Measurements from ENCODE around the gene TUFT1.

TUFT1 gene

GRCh38 chr1:151574575-151575529, 34.7 kb downstream of the TUFT1 start:
- Histone ChIP-seq H3K4me3 (ENCODE audit: insufficient read depth, low read depth, low read length, poor library complexity, severe bottlenecking) (no peak overlapping the region), H3K36me3 (ENCODE audit: control insufficient read depth, insufficient read depth, low read length) (no peaks in the 10 kb centered on the region), H3K27me3 (replicated peaks; ENCODE audit: control insufficient read depth, insufficient read depth, low read length, poor library complexity, severe bottlenecking) (no peaks in the 10 kb centered on the region), H3K9me3 (ENCODE audit: control insufficient read depth, low read length) (no peaks in the 10 kb centered on the region), H3K4me1 (ENCODE audit: control insufficient read depth, insufficient read depth, low read length, poor library complexity, severe bottlenecking) (no peaks in the 10 kb centered on the region), H3K27ac (ENCODE audit: insufficient read depth, low read length, poor library complexity, severe bottlenecking) (no peak overlapping the region)
- DNase-seq = no peak

DNA sequence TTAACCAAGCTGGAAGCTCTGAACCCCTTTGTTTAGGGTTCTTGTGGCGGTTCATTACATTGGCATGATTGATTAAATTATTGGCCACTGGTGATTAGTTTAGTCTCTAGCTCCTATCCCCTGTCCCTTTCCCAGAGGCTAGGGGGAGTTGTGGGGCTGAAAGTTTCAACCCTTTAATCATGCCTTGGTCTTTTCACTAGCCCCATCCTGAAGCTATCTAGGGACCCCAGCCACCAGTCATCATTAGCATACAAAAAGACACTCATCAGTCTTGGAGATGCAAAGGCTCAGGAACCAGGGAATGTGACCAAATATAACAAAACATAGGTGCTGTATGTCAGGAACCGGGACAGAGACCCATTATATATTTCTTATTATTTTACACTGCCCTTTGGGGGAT, 37.1 kb downstream of the TUFT1 start:
- H3K27me3 ChIP-seq (replicated peaks; ENCODE audit: control insufficient read depth, insufficient read depth, low read length, poor library complexity, severe bottlenecking) = no peaks in the 10 kb centered on the region
- DNase-seq = no peak
- no peaks in the 10 kb centered on the region for H3K4me1 ChIP-seq (ENCODE audit: control insufficient read depth, insufficient read depth, low read length, poor library complexity, severe bottlenecking)
- H3K4me3 ChIP-seq (ENCODE audit: insufficient read depth, low read depth, low read length, poor library complexity, severe bottlenecking) = no peak overlapping the region
- H3K36me3 ChIP-seq (ENCODE audit: control insufficient read depth, insufficient read depth, low read length) = no peaks in the 10 kb centered on the region
- H3K9me3 ChIP-seq (ENCODE audit: control insufficient read depth, low read length) = no peaks in the 10 kb centered on the region
- H3K27ac ChIP-seq (ENCODE audit: insufficient read depth, low read length, poor library complexity, severe bottlenecking) = no peak overlapping the region

- Histone ChIP-seq H3K4me3 (ENCODE audit: insufficient read depth, low read depth, low read length, poor library complexity, severe bottlenecking) (no peak overlapping the region), H3K36me3 (ENCODE audit: control insufficient read depth, insufficient read depth, low read length) (no peaks in the 10 kb centered on the region)
- no peak for DNase-seq
These were observed 38.8 kb downstream of the TUFT1 start for GRCh38 chr1:151578941-151579340.

DNA sequence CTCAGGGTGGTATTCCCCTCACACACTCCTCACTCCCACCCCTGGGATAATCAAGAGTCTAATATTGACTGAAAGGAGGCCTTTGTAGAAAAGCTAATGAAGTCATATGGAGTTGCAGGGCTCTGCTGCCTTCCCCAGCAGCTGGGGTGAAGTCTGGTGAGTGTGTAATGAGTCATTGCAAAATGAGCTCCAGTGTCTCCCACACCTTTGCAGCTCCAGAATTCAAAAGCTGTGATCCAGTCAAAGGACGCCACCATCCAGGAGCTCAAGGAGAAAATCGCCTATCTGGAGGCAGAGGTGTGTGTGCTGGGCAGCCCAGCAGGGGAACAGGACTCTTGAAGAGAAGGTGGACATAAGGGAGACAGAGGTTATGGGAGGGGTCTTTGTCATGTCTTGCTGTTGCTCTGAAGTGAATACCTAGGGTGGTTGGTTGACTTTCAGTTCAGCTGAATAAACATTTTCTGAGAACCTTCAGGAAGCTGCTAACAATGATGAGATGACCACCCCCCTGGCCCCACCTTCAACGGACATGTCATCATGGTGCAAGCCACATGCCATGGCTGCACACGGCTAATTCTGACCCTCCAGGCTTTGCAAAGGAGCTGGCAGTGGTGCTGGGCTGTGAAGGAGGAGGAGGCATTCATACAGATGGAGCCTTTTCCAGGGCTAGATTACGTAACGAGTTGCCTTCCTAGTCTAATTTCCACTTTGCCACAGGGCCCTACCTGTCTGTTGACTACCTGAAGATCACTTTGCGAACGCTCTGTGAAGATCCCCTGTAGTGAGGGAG, 39.5 kb downstream of the TUFT1 start:
- no peak overlapping the region for H3K4me3 ChIP-seq (ENCODE audit: insufficient read depth, low read depth, low read length, poor library complexity, severe bottlenecking)
- no peaks in the 10 kb centered on the region for H3K27me3 ChIP-seq (replicated peaks; ENCODE audit: control insufficient read depth, insufficient read depth, low read length, poor library complexity, severe bottlenecking)
- no peaks in the 10 kb centered on the region for H3K9me3 ChIP-seq (ENCODE audit: control insufficient read depth, low read length)
- no peaks in the 10 kb centered on the region for H3K36me3 ChIP-seq (ENCODE audit: control insufficient read depth, insufficient read depth, low read length)
- no peak for DNase-seq
- H3K4me1 ChIP-seq (ENCODE audit: control insufficient read depth, insufficient read depth, low read length, poor library complexity, severe bottlenecking) = no peaks in the 10 kb centered on the region
- no peak overlapping the region for H3K27ac ChIP-seq (ENCODE audit: insufficient read depth, low read length, poor library complexity, severe bottlenecking)

More at GRCh38 chr1:151578941-151579340, 38.8 kb downstream of the TUFT1 start:
- Histone ChIP-seq H3K27me3 (replicated peaks; ENCODE audit: control insufficient read depth, insufficient read depth, low read length, poor library complexity, severe bottlenecking) (no peaks in the 10 kb centered on the region), H3K27ac (ENCODE audit: insufficient read depth, low read length, poor library complexity, severe bottlenecking) (no peak overlapping the region), H3K9me3 (ENCODE audit: control insufficient read depth, low read length) (no peaks in the 10 kb centered on the region), H3K4me1 (ENCODE audit: control insufficient read depth, insufficient read depth, low read length, poor library complexity, severe bottlenecking) (no peaks in the 10 kb centered on the region)

DNA sequence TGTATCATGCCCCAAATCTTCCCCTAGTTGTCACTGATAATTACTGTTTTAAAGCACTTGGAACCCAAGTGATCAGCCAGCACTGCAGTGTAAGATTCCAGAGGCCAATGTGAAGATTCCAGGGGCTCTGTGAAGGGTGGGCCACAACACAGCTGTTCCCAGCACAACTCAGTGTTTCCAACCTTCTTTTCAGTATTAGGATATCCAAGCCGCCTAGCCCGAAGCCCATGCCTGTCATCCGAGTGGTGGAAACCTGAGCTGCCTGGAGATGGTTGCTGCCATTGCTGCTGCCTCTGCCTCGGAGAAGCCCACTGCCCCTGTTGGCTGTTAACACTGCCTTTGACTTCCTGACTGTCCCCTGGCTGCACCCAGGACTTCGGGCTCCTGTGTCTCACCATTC, 41.3 kb downstream of the TUFT1 start:
- H3K4me1 ChIP-seq (ENCODE audit: control insufficient read depth, insufficient read depth, low read length, poor library complexity, severe bottlenecking) = no peaks in the 10 kb centered on the region
- H3K27ac ChIP-seq (ENCODE audit: insufficient read depth, low read length, poor library complexity, severe bottlenecking) = no peak overlapping the region
- no peaks in the 10 kb centered on the region for H3K36me3 ChIP-seq (ENCODE audit: control insufficient read depth, insufficient read depth, low read length)
- H3K27me3 ChIP-seq (replicated peaks; ENCODE audit: control insufficient read depth, insufficient read depth, low read length, poor library complexity, severe bottlenecking) = no peaks in the 10 kb centered on the region
- DNase-seq = no peak
- no peaks in the 10 kb centered on the region for H3K9me3 ChIP-seq (ENCODE audit: control insufficient read depth, low read length)
- H3K4me3 ChIP-seq (ENCODE audit: insufficient read depth, low read depth, low read length, poor library complexity, severe bottlenecking) = no peak overlapping the region

- no peaks in the 10 kb centered on the region for H3K9me3 ChIP-seq (ENCODE audit: control insufficient read depth, low read length)
- no peak overlapping the region for H3K4me3 ChIP-seq (ENCODE audit: insufficient read depth, low read depth, low read length, poor library complexity, severe bottlenecking)
- DNase-seq = no peak
- H3K27me3 ChIP-seq (replicated peaks; ENCODE audit: control insufficient read depth, insufficient read depth, low read length, poor library complexity, severe bottlenecking) = no peaks in the 10 kb centered on the region
- H3K4me1 ChIP-seq (ENCODE audit: control insufficient read depth, insufficient read depth, low read length, poor library complexity, severe bottlenecking) = no peaks in the 10 kb centered on the region
- H3K27ac ChIP-seq (ENCODE audit: insufficient read depth, low read length, poor library complexity, severe bottlenecking) = no peak overlapping the region
- H3K36me3 ChIP-seq (ENCODE audit: control insufficient read depth, insufficient read depth, low read length) = no peaks in the 10 kb centered on the region
These were observed 41.8 kb downstream of the TUFT1 start for GRCh38 chr1:151581921-151582320.

- Histone ChIP-seq H3K4me1 (ENCODE audit: control insufficient read depth, insufficient read depth, low read length, poor library complexity, severe bottlenecking) (no peaks in the 10 kb centered on the region), H3K27ac (ENCODE audit: insufficient read depth, low read length, poor library complexity, severe bottlenecking) (no peak overlapping the region), H3K9me3 (ENCODE audit: control insufficient read depth, low read length) (no peaks in the 10 kb centered on the region), H3K27me3 (replicated peaks; ENCODE audit: control insufficient read depth, insufficient read depth, low read length, poor library complexity, severe bottlenecking) (no peaks in the 10 kb centered on the region), H3K36me3 (ENCODE audit: control insufficient read depth, insufficient read depth, low read length) (no peaks in the 10 kb centered on the region), H3K4me3 (ENCODE audit: insufficient read depth, low read depth, low read length, poor library complexity, severe bottlenecking) (no peak overlapping the region)
- DNase-seq = no peak
These were observed 43.7 kb downstream of the TUFT1 start for GRCh38 chr1:151583796-151584195.

- no peaks in the 10 kb centered on the region for H3K4me1 ChIP-seq (ENCODE audit: control insufficient read depth, insufficient read depth, low read length, poor library complexity, severe bottlenecking)
- no peak overlapping the region for H3K27ac ChIP-seq (ENCODE audit: insufficient read depth, low read length, poor library complexity, severe bottlenecking)
- H3K27me3 ChIP-seq (replicated peaks; ENCODE audit: control insufficient read depth, insufficient read depth, low read length, poor library complexity, severe bottlenecking) = no peaks in the 10 kb centered on the region
- no peak overlapping the region for H3K4me3 ChIP-seq (ENCODE audit: insufficient read depth, low read depth, low read length, poor library complexity, severe bottlenecking)
- DNase-seq = no peak
- H3K36me3 ChIP-seq (ENCODE audit: control insufficient read depth, insufficient read depth, low read length) = no peaks in the 10 kb centered on the region
- no peaks in the 10 kb centered on the region for H3K9me3 ChIP-seq (ENCODE audit: control insufficient read depth, low read length)
These were observed 44.2 kb downstream of the TUFT1 start for GRCh38 chr1:151584278-151584677.

DNA sequence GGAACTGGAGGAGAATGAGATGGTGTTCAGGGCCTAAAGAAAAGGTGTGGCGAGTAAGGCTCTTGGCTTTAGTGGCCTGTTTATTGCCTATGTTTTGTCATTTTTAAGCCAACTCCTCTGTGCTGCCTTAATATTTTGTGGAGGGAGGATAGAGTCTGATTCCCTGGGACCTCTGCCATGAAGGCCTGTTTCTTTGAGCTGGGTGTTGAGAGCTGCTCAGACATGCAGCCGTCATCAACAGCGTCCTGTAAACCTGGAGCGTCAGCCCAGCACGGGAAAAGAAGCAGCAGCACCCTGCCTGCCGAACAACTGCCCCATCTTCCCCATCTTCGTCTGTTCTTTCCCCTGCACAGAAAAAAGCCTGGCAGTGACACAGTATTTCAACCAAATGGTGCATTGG, 44.7 kb downstream of the TUFT1 start:
- Histone ChIP-seq H3K27me3 (replicated peaks; ENCODE audit: control insufficient read depth, insufficient read depth, low read length, poor library complexity, severe bottlenecking) (no peaks in the 10 kb centered on the region), H3K36me3 (ENCODE audit: control insufficient read depth, insufficient read depth, low read length) (no peaks in the 10 kb centered on the region), H3K4me1 (ENCODE audit: control insufficient read depth, insufficient read depth, low read length, poor library complexity, severe bottlenecking) (no peaks in the 10 kb centered on the region), H3K9me3 (ENCODE audit: control insufficient read depth, low read length) (no peaks in the 10 kb centered on the region), H3K27ac (ENCODE audit: insufficient read depth, low read length, poor library complexity, severe bottlenecking) (no peak overlapping the region), H3K4me3 (ENCODE audit: insufficient read depth, low read depth, low read length, poor library complexity, severe bottlenecking) (no peak overlapping the region)
- DNase-seq = no peak

GRCh38 chr1:151585622-151586021, 45.5 kb downstream of the TUFT1 start:
- Histone ChIP-seq H3K36me3 (ENCODE audit: control insufficient read depth, insufficient read depth, low read length) (no peaks in the 10 kb centered on the region), H3K4me1 (ENCODE audit: control insufficient read depth, insufficient read depth, low read length, poor library complexity, severe bottlenecking) (no peaks in the 10 kb centered on the region), H3K27me3 (replicated peaks; ENCODE audit: control insufficient read depth, insufficient read depth, low read length, poor library complexity, severe bottlenecking) (no peaks in the 10 kb centered on the region), H3K4me3 (ENCODE audit: insufficient read depth, low read depth, low read length, poor library complexity, severe bottlenecking) (no peak overlapping the region), H3K9me3 (ENCODE audit: control insufficient read depth, low read length) (no peaks in the 10 kb centered on the region), H3K27ac (ENCODE audit: insufficient read depth, low read length, poor library complexity, severe bottlenecking) (no peak overlapping the region)
- DNase-seq = no peak
